AG09319 (cell line): ENCODE data around the gene FAAP20.

ENCODE experiments used
- DNase-seq: peaks from one replicate; pipeline ENCODE4 v3.0.0-alpha.2; 2010; ENCODE audit warnings: low read depth; ENCODE audit errors: extremely low read depth
- TF ChIP-seq, protein P1 (sequence below): IDR thresholded peaks from 2 replicates; pipeline ENCODE4 v1.5.1; 2011; ENCODE audit warnings: low read depth, mild to moderate bottlenecking, inconsistent platforms, low read length, moderate library complexity

The FAAP20 gene

DNA sequence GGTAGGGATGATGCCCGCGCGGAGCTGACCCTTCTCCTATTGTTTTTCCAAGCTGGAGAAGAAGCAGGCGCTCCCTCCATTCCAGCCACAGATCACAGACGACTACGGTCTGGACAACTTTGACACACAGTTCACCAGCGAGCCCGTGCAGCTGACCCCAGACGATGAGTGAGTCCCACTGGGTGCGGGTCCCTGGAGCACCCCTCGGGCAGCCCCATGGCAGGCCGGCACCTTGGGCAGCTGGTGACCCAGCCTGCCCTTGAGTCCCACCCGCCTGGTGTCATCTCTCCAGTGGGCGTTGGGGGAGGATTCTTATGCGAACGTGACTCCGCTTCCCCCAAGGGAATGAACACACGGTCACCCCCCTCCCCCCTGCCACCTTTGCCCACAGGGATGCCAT is 10.0 kb downstream of the FAAP20 start:
- no peak for DNase-seq
- TF ChIP-seq, protein P1, sequence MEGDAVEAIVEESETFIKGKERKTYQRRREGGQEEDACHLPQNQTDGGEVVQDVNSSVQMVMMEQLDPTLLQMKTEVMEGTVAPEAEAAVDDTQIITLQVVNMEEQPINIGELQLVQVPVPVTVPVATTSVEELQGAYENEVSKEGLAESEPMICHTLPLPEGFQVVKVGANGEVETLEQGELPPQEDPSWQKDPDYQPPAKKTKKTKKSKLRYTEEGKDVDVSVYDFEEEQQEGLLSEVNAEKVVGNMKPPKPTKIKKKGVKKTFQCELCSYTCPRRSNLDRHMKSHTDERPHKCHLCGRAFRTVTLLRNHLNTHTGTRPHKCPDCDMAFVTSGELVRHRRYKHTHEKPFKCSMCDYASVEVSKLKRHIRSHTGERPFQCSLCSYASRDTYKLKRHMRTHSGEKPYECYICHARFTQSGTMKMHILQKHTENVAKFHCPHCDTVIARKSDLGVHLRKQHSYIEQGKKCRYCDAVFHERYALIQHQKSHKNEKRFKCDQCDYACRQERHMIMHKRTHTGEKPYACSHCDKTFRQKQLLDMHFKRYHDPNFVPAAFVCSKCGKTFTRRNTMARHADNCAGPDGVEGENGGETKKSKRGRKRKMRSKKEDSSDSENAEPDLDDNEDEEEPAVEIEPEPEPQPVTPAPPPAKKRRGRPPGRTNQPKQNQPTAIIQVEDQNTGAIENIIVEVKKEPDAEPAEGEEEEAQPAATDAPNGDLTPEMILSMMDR: no peak

- no peak for DNase-seq
- TF ChIP-seq, protein P1: no peak
Observed at GRCh38 chr1:2183937-2184334, 10.6 kb downstream of the FAAP20 start.

- no peak for DNase-seq
- TF ChIP-seq, protein P1: no peak
Observed at GRCh38 chr1:2182376-2182775, 12.2 kb downstream of the FAAP20 start.

DNA sequence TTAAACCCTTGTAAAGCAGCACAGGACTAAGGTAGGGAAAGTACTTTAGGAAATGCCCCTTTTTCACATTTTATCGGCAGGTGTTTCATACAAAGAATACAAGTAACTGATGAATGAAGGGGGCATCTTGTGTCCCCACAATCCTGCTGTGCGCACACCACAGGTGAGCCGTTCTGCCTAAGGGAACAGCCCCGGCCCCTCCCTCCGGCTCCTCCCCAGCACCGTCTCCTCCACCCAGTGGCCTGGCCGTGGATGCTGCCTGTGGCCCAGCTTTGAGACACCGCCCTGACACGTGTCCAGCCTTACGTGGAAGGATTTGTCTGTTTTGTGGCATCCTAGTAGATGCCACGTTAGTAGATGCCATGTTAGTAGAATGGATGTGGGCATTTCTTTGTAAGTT is 12.8 kb downstream of the FAAP20 start:
- DNase-seq: no peak

GRCh38 chr1:2181271-2181670 is 13.3 kb downstream of the FAAP20 start:
- TF ChIP-seq, protein P1: no peak
- no peak for DNase-seq

More for the DNA sequence above, 12.8 kb downstream of the FAAP20 start:
- TF ChIP-seq, protein P1: no peak

- TF ChIP-seq, protein P1: no peak
- DNase-seq: no peak
Observed at GRCh38 chr1:2180297-2181245, 14.0 kb downstream of the FAAP20 start.

GRCh38 chr1:2179283-2180013 is 15.1 kb downstream of the FAAP20 start:
- TF ChIP-seq, protein P1: no peak
- DNase-seq: no peak
